HepG2 (cell line): ENCODE results near the gene DCAF4. TPM values are rescaled to one million over a fixed set of nuclear protein-coding genes. Genes with fewer than 3 reads are reported as not detected.
A peak's percentile ranks its signal among the peaks of the same experiment; 100 is the strongest.

Experiments
- ATAC-seq: fragments of 200-7000 bp; cut with Tn5 transposase; 3 replicates; pipeline ENCODE4 v1.9.1; 2020; ENCODE audit warnings: mild to moderate bottlenecking, moderate library complexity
- BruUV-seq: library from RNA; stranded (reverse); fragments of 400-500 nt; replicated peaks from 2 replicates; lab custom pipeline; 2021; lab: Mats Ljungman, UMichigan
- CTCF ChIA-PET: fragments of 300-600 bp; formaldehyde crosslinking; extraction: SDS; loops from one replicate; lab custom pipeline; 2021; ENCODE audit warnings: low total read pairs, inconsistent platforms, low intra/inter-chr PET ratio; lab: Yijun Ruan, JAX
- POLR2A ChIA-PET: fragments of 350-600 bp; sonication (Branson Sonifier 250); formaldehyde crosslinking; loops from one replicate; lab custom pipeline; 2020; ENCODE audit warnings: antibody characterized with exemption, inconsistent platforms; lab: Yijun Ruan, JAX
- DNase-seq: peaks from one replicate; pipeline ENCODE4 v3.0.0-alpha.2; 2015; ENCODE audit warnings: low spot score
- FAIRE-seq: peaks from 3 replicates; lab custom pipeline; 2011; peaks lifted over from hg19 to GRCh38; lab: Jason Lieb, UNC
- H2AFZ ChIP-seq: one replicate; pipeline ENCODE4 v1.6.1; 2011; ENCODE audit warnings: low read length, inconsistent platforms
- H3K27ac ChIP-seq: fragments of 300-600 bp; 3 replicates; pipeline ENCODE4 v1.8.0; 2011; ENCODE audit warnings: mixed run types, mild to moderate bottlenecking, mixed read lengths, low read length, inconsistent platforms; ENCODE audit not compliant: insufficient read depth; ENCODE audit errors: extremely low read length
- H3K27me3 ChIP-seq, 2 experiments: fragments of 200-600 bp in 1 of 2; 2 replicates in 1 of 2; 3 replicates in 1 of 2; pipeline versions ENCODE4 v1.6.0 to v1.8.0; 2011; ENCODE audit warnings: low read length in 2 of 2, mild to moderate bottlenecking in 2 of 2, moderate library complexity in 2 of 2, inconsistent platforms in 1 of 2; ENCODE audit not compliant: insufficient read depth in 2 of 2, control insufficient read depth in 1 of 2
- H3K36me3 ChIP-seq, 2 experiments: fragments of 200-600 bp in 1 of 2; replicated peaks in 1 of 2; 2 replicates in 1 of 2; 3 replicates in 1 of 2; pipeline versions ENCODE4 v1.5.1 to v1.8.0; 2011; ENCODE audit warnings: low read length in 2 of 2, inconsistent platforms in 1 of 2; ENCODE audit not compliant: insufficient read depth in 2 of 2, control insufficient read depth in 1 of 2
- H3K4me1 ChIP-seq: 2 replicates; pipeline ENCODE4 v1.5.1; 2012; ENCODE audit warnings: low read length, inconsistent platforms; ENCODE audit not compliant: insufficient read depth
- H3K4me2 ChIP-seq: 2 replicates; pipeline ENCODE4 v1.6.0; 2011; ENCODE audit warnings: low read depth, low read length, inconsistent platforms
- H3K4me3 ChIP-seq, 3 experiments: fragments of 200-600 bp in 1 of 3; sonication (generic), shearing (Covaris generic) in 1 of 3; replicated peaks in 1 of 3; 2 replicates each; pipeline ENCODE4 v1.5.1; 2011 to 2016; ENCODE audit warnings: low read length in 3 of 3, inconsistent platforms in 2 of 3, low read depth in 2 of 3, mild to moderate bottlenecking in 2 of 3, control low read depth in 1 of 3, mixed read lengths in 1 of 3; ENCODE audit not compliant: insufficient read depth in 1 of 3
- H3K79me2 ChIP-seq: one replicate; pipeline ENCODE4 v1.6.1; 2011; ENCODE audit warnings: low read length, inconsistent platforms; ENCODE audit not compliant: insufficient read depth
- H3K9ac ChIP-seq: 2 replicates; pipeline ENCODE4 v1.6.0; 2011; ENCODE audit warnings: mild to moderate bottlenecking, low read depth, low read length, inconsistent platforms; ENCODE audit not compliant: insufficient read depth
- H3K9me3 ChIP-seq: 2 replicates; pipeline ENCODE4 v1.5.1; 2012; ENCODE audit warnings: mild to moderate bottlenecking, low read length
- H4K20me1 ChIP-seq: 2 replicates; pipeline ENCODE4 v1.6.0; 2011; ENCODE audit warnings: inconsistent platforms, mild to moderate bottlenecking, low read length, moderate library complexity; ENCODE audit not compliant: insufficient read depth
- ETV5 ChIP-seq: IDR thresholded peaks from 2 replicates; pipeline ENCODE4 v1.6.1; 2018; ENCODE audit warnings: missing biosample characterization, missing genetic modification reagents, inconsistent platforms, borderline replicate concordance
- FOXP1 ChIP-seq, 2 experiments: fragments of 450-650 bp in 1 of 2; IDR thresholded peaks; 2 replicates each; pipeline ENCODE4 v1.6.1; 2017 to 2018; ENCODE audit warnings: antibody characterized with exemption in 1 of 2
- HNF4G ChIP-seq, 2 experiments: sonication (generic) in 1 of 2; formaldehyde crosslinking in 1 of 2; IDR thresholded peaks; 2 replicates each; pipeline versions ENCODE4 v1.4.0 to v1.6.1; 2011 to 2020; ENCODE audit warnings: borderline replicate concordance in 2 of 2, low read depth in 2 of 2, mild to moderate bottlenecking in 2 of 2, low read length in 1 of 2, missing genetic modification reagents in 1 of 2, moderate library complexity in 1 of 2
- KLF16 ChIP-seq, 2 experiments: sonication (generic) in 1 of 2; formaldehyde crosslinking in 1 of 2; IDR thresholded peaks; 2 replicates each; pipeline versions ENCODE4 v1.6.1 to v1.8.0; 2016 to 2023; ENCODE audit warnings: missing genetic modification reagents in 2 of 2, missing compliant biosample characterization in 1 of 2
- STAG1 ChIP-seq: sonication (generic); formaldehyde crosslinking; IDR thresholded peaks from 2 replicates; pipeline ENCODE4 v1.4.0; 2020; ENCODE audit warnings: missing genetic modification reagents
- ZNF264 ChIP-seq: sonication (generic); formaldehyde crosslinking; IDR thresholded peaks from 2 replicates; pipeline ENCODE4 v1.4.0; 2020; ENCODE audit warnings: missing genetic modification reagents
- ZNF576 ChIP-seq: sonication (generic); formaldehyde crosslinking; IDR thresholded peaks from 2 replicates; pipeline ENCODE4 v1.4.0; 2020; ENCODE audit warnings: mild to moderate bottlenecking, missing genetic modification reagents
- WGBS: methylation state at CpG from one replicate; pipeline ENCODE4 v1.1.6; 2017; ENCODE audit warnings: low lambda C conversion rate; 5-methylcytosine and 5-hydroxymethylcytosine counted together
- in situ Hi-C: cut with HindIII; loops from 2 replicates; pipeline ENCODE4 v1.10.0; 2017; ENCODE audit warnings: low pct_unique_long_range_greater_than_20kb; ENCODE audit not compliant: extremely low pct_ligation_motif_present
- intact Hi-C: fragments of 100-400 bp; cut with micrococcal nuclease; formaldehyde crosslinking; loops from one replicate; pipeline ENCODE4 v1.10.0; 2022; ENCODE audit not compliant: unreplicated experiment
- polyA plus RNA-seq, 8 experiments: library from polyadenylated mRNA; depleted of rRNA in 3 of 8; stranded (reverse) in 7 of 8; unstranded in 1 of 8; fragments of >200 nt; fragmentation: Illumina TruSeq in 4 of 8; extraction: Trizol in 4 of 8; gene quantifications; 2 replicates each; pipeline versions ENCODE4 v1.2.1 to v1.2.3, GENCODE V29; 2011 to 2016; ENCODE audit warnings: low read depth in 4 of 8, missing spikeins in 1 of 8, mixed read lengths in 1 of 8; ENCODE audit not compliant: insufficient read depth in 1 of 8
- total RNA-seq, 5 experiments: library from RNA; depleted of rRNA; stranded (reverse); fragments of >200 nt; fragmentation: Illumina TruSeq; extraction: Trizol; gene quantifications; 2 replicates each; pipeline ENCODE4 v1.2.3, GENCODE V29; 2016; ENCODE audit warnings: low read depth in 1 of 5

Gene DCAF4
- total and polyA plus RNA-seq, 2 of the 13 experiments (the other 11 are each of a cell fraction or from before 2014, with no cell fraction given): 18.8 to 21.1 TPM

GRCh38 chr14:72917094-72917802, 9.0 kb upstream of the DCAF4 start:
- Histone ChIP-seq H3K4me3 (no peak overlapping the region), H4K20me1 (no peaks in the 10 kb centered on the region), H3K9ac (no peak overlapping the region), H2AFZ (no peak overlapping the region), H3K4me1 (no peaks in the 10 kb centered on the region), H3K4me2 (no peak overlapping the region), H3K27ac (no peak overlapping the region), H3K27me3 (peaks cover 0 to 5% of the 10 kb centered on the region in 2 experiments; a peak in 1 of 5 replicates), H3K9me3 (no peaks in the 10 kb centered on the region), H3K36me3 (no peaks in the 10 kb centered on the region), H3K79me2 (no peaks in the 10 kb centered on the region)
- TF ChIP-seq KLF16 (CRISPR knock-in tag; IDR thresholded peaks at IDR 0.05) (no peak), ETV5 (CRISPR knock-in tag) (no peak), ZNF264 (CRISPR knock-in tag) (no peak)
- FAIRE-seq (no peak), DNase-seq (no peak), ATAC-seq (no peak)
- intact Hi-C loops (no loop called here), in situ Hi-C loops (no loop called here)
- no TSS peak for BruUV-seq
- WGBS: 25% methylated on average over 9 of the region's 9 CpGs
- ChIA-PET CTCF (no interaction called here), POLR2A (no interaction called here)

DNA sequence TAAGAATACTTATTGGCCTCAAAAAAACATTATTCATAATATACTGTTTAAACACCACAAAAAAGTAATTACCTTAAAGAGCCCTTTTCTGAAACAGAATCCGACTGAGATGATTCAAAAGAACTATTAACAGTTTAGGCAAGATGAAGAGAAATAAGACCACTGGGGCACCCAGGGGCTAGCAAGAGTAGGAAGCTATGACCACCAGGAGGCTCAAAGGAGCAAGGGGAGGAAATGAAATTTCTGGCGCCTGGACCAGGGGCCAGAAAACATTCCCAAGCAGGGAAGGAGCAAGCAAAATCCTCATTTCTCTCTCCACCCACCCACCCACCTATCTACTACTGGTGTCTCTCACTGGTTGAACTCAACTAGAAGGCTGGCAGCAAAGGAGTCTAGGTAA, 6.3 kb upstream of the DCAF4 start:
- H3K4me1 ChIP-seq: peaks cover 10% of the 10 kb centered on the region
- H2AFZ ChIP-seq: no peak overlapping the region
- H3K36me3 ChIP-seq: no peaks in the 10 kb centered on the region
- ChIA-PET POLR2A (no interaction called here), CTCF (no interaction called here)
- ATAC-seq: peak; percentile 35; the same call in 1 of the 3 replicates
- 9% methylated on average over 2 of the region's 2 CpGs for WGBS
- TF ChIP-seq ZNF576 (peak; percentile 55; the same call in 1 of the 2 replicates), HNF4G (IDR thresholded peaks at IDR 0.05; ENCODE audit: borderline replicate concordance, low read depth, low read length) (no peak), HNF4G (CRISPR knock-in tag; IDR thresholded peaks at IDR 0.05; ENCODE audit: borderline replicate concordance, low read depth) (no peak), FOXP1 (IDR thresholded peaks at IDR 0.05) (no peak), FOXP1 (CRISPR knock-in tag; IDR thresholded peaks at IDR 0.05) (no peak), STAG1 (CRISPR knock-in tag) (peak; percentile 6; the same call in 1 of the 2 replicates)
- no peak overlapping the region for H3K27ac ChIP-seq
- no peak overlapping the region for H3K4me3 ChIP-seq
- H3K9ac ChIP-seq: no peak overlapping the region
- no peaks in the 10 kb centered on the region for H3K9me3 ChIP-seq
- peaks cover 0 to 5% of the 10 kb centered on the region in 2 experiments; a peak in 1 of 5 replicates for H3K27me3 ChIP-seq
- in situ Hi-C loops: no loop called here
- no peak for FAIRE-seq
- DNase-seq: no peak
- H3K79me2 ChIP-seq: no peaks in the 10 kb centered on the region
- H3K4me2 ChIP-seq: no peak overlapping the region
- no TSS peak for BruUV-seq
- intact Hi-C loops: no loop called here
- no peaks in the 10 kb centered on the region for H4K20me1 ChIP-seq
